GM18517 (cell line): ENCODE results near the gene ATXN2.
"Not testable (repeated sequence)": the region's sequence is repeated elsewhere in the genome, so short reads cannot be mapped to it uniquely, and the experiment has no call there.

ENCODE experiments used
- ATAC-seq: cut with Tn5 transposase; IDR thresholded peaks from one replicate; pipeline ENCODE4 v1.9.1; 2021; ENCODE audit warnings: mild to moderate bottlenecking, moderate library complexity; ENCODE audit not compliant: unreplicated experiment

The ATXN2 gene

GRCh38 chr12:111598637-111599452 is at the start of gene ATXN2:
Gene ATXN2, minus strand, starts transcription at chr12:111599315. Its CDS starts 281 bp downstream, at chr12:111599034.
- peak; percentile 35 for ATAC-seq

- no peak for ATAC-seq
Measured at GRCh38 chr12:111645433-111645832, 46.3 kb upstream of the ATXN2 start.

GRCh38 chr12:111643427-111643826 is 44.3 kb upstream of the ATXN2 start:
- ATAC-seq = no peak

GRCh38 chr12:111642681-111643426 is 43.7 kb upstream of the ATXN2 start:
- ATAC-seq = no peak

- ATAC-seq = no peak
Measured at GRCh38 chr12:111640506-111640905, 41.4 kb upstream of the ATXN2 start.

GRCh38 chr12:111638556-111638955 is 39.4 kb upstream of the ATXN2 start:
- ATAC-seq = no peak

GRCh38 chr12:111636209-111636945 is 37.3 kb upstream of the ATXN2 start:
- no peak for ATAC-seq

- no peak for ATAC-seq
Measured at GRCh38 chr12:111635524-111635923, 36.4 kb upstream of the ATXN2 start.

GRCh38 chr12:111628505-111629260 is 29.6 kb upstream of the ATXN2 start:
- no peak for ATAC-seq

- no peak for ATAC-seq
Measured at GRCh38 chr12:111626230-111626629, 27.1 kb upstream of the ATXN2 start.

GRCh38 chr12:111624540-111624939 is 25.4 kb upstream of the ATXN2 start:
- ATAC-seq = no peak

- ATAC-seq = not testable (repeated sequence)
Measured at GRCh38 chr12:111617841-111618240, 18.7 kb upstream of the ATXN2 start.

GRCh38 chr12:111616177-111616623 is 17.1 kb upstream of the ATXN2 start:
- no peak for ATAC-seq

GRCh38 chr12:111607239-111607638 is 8.1 kb upstream of the ATXN2 start:
- ATAC-seq = no peak

GRCh38 chr12:111606767-111607230 is 7.7 kb upstream of the ATXN2 start:
- ATAC-seq = no peak

- no peak for ATAC-seq
Measured at GRCh38 chr12:111605911-111606766, 7.0 kb upstream of the ATXN2 start.

- ATAC-seq = not testable (repeated sequence)
Measured at GRCh38 chr12:111602857-111603256, 3.7 kb upstream of the ATXN2 start.

- no peak for ATAC-seq
Measured at GRCh38 chr12:111602348-111602747, 3.2 kb upstream of the ATXN2 start.

GRCh38 chr12:111600986-111601385 is 1.9 kb upstream of the ATXN2 start:
- not testable (repeated sequence) for ATAC-seq
